Activated CD4-positive, alpha-beta T cell treated with anti-CD3 and anti-CD28 coated beads, Interleukin-2, amount 50 U/mL, for 48 hours (primary cell): Measurements from ENCODE around the gene GBGT1.

Experiments used
- DNase-seq, 2 experiments: peaks; one replicate each; pipeline ENCODE4 v3.0.0-alpha.2; 2020

GBGT1 gene

DNA sequence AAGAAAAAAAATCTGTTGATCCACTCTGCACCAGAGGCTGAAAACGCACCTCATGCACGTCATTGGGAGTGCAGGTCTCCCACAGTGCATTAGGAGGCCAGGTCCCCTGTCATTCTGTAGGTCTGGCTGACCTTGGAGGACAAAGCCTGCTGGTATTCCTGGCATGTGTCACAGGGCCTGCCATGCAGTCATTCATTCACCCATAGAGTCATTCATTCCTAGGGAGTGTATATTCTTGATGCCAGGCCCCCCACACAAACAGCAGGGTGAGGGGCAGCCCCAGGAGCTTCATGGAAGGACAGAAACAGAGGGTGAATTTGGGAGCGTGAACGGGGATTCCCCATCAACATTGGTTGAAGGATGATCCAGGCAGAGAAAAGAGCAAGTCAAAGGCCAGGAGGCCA lies 2.2 kb downstream of the GBGT1 start:
- no peak for DNase-seq

DNA sequence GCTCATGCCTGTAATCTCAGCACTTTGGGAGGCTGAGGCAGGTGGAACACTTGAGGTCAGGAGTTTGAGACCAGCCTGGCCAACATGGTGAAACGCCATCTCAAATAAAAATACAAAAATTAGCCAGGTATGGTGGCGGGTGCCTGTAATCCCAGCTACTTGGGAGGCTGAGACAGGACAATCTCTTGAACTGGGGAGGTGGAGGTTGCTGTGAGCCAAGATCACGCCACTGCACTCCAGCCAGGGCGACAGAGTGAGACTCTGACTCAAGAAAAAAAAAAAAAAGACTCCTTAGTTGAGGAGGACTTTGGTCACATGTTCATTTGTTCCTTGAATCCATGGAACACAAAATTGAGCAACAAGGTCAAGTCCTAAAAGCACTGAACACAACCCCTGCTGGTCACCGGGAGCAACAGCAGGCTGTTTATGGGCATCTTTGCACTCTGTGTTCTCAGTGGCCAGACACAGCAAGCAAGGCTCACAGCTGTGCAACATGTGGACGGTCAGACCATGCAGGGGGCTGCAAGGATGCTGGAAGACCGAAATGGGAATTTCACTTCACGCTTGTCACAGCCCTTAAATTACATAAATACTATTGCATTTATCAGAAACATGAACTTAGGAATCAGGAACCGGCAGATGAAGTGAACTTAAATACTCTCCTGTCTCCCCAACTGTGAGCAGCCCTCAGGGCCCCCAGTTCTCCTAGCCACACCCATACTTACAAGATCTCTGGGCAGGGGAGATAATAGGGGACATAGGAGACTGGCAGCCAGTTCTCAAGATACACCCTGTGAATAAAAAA lies 2.8 kb downstream of the GBGT1 start:
- peak; percentile 47 to 56 for DNase-seq

DNA sequence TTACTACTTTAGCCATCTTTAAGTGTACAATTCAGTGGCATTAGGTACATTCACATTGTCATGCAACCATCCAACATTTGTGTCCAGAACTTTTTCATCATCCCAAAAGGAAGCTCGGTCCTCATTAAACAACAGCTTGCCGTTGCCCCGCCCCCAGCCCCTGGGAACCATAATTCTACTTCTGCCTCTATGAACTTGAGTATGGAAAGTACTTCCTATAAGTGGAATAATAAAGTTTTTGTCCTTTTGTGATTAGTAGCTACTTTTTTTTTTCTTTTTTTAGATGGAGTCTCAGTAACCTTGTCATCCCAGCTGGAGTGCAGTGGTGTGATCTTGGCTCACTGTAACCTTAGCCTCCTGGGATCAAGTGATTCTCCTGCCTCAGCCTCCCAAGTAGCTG lies 5.0 kb downstream of the GBGT1 start:
- no peak for DNase-seq

DNA sequence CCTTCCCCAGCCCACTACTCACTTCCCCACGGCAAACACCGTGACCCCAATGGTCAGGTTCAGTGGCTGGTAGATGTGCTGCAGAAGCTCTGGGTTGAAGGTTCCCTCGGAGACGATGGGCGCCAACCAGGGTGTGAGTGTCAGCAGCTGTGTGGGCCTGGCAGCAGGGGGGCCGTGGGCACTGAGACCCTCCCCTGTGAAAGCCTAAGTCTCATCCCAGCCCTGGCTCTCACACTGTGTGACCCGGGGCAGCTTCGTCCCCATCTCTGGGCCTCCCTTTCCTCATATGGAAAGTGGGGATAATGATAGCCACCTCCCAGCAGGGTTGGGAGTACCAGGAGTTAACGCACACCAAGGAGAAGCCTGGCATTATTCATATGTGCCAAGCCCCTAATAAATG lies 8.6 kb downstream of the GBGT1 start:
- no peak for DNase-seq

DNA sequence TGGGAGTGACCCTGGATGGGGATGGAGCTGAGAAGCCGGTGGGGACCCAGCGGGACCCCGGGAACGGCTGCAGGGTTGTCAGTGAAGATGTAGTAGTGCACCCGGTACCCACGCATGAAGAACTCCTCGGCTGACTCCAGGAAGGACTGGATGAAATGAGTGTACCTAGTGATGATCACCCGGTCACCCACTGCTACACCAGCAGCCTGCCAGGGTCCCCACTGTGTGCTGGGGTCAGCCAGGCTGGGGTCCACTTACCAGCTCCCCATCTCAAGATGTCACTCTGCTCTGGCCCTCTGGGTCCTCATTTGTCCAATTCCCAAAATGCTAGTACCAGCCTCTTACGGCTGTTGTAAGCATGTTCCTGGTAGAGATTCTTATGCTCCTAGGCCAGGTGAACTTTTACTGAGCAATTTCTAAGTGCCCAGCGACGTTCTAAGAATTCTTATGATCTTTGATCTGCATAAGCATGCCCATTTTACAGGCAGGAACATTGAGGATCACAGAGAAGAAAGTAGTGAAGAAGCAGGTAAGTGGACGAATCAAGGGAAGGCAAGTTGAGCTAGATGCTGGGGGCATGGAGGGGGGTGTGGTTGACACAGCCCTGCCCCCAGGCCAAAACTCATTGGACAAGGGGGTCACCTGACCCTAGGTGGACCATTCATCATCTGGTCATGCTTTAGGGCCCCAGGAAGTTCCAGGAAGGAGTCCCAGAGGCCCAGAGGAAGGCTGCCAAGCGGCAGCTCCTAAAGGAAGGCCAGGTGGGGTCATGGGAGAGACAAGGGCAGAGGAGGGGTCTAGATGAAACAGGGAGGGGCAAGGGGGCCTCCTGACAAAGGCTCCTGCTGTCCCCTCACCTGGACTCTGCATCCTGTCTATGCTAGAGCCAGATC lies 9.4 kb downstream of the GBGT1 start:
- no peak for DNase-seq

DNA sequence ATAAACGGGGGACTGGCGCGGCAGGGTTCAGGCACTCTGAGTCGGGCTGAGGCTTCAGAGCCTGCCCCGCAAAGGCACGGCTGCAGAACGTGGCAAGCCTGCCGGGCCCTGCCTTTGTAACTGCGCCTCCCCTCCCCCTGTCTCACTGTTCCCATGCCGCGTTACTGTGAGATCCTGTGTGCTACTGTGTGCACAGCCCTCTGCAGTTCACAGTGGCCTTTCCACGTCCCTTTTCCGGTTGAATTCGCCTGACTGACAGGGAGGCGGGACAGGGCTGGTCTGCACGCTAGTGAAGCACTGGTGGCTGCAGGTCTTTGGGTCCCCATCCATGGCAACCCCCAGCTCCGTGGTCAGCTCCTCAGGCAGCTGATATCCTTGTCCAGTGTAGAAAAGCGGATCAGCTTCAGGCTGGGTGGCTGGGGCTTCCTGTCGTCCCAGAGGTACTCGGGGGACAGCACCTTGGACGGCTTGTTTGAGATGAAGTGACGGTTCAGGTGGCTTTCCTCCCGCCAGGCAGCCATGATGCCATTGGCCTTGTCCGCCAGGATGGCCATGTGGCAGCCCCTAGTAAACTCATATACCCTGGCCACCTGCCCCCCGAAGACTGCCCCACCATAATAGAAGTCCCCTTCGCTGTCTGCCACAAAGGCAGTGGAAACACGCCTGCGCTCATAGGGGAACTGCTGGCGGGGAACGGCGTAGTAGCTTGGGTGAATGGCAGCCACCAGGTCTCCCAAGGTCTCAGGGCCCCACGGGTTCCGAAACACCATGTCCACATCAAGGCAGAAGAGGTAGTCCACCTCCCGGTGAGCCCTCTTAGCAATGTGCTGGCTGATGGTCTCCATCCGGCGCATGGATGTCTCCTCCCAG lies 10.3 kb downstream of the GBGT1 start:
- DNase-seq: no peak

DNA sequence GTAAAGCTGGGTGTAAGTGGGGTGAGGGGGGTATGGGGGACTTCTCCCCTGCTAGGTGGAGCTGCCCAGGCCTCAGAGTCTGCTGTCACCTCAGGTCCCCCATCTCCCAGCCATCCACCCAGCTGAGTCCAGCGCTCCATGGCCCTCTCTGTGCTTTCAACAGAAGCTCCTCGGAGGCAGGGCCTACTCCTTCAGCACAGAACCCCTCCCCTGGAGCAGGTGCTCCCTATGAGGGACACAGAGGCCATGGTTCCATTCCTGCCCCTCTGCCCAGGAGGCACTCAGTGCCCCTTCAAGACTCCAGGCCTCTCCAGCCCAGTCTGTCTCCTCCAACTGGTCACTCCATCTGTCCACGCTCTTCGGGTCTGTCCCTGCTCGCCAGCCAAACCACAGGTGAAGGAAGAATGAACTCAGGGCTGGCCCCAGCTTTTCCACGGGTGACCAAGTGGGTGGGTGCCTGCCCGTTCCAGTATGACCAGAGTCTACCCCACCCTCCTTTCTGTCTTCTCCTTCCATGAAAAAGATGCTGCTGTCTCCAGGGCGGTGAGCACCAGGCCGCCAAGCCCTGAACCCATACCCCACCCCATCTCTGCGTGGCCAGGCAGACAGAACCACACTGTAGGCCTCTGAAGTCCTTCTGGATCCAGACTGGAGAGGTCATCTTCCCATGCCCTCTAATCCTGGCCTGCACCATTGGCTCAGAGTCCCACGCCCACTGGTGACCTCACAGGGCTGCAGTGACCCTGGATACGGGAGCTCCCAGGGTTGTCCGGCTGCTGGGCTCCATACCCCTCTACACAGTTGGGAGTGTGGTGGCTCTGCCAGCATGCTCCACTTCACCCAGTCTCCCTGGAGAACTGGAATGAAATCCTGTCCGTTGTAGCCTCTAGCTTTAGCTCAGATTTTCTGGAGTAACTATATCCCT lies 11.9 kb downstream of the GBGT1 start:
- no peak for DNase-seq

DNA sequence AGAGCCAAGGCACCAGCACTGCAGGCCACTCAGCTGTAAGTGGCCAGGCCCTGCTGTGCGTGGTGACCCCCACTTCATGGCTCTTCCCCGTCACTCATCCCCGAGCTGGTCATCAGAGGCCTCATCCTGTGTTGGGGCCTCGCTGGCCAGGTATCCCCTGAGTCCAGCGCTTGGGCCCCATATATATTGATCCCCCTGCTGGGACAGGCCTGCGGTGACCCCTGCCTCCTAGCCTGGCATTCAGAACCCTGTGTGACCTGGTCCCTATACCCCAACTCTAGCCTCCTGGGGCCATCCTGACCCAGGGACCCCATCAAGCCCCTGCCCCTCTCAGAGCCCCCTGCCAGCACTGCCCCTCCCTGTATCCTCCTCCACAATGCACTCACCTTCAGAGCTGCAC lies 12.7 kb downstream of the GBGT1 start:
- no peak for DNase-seq

DNA sequence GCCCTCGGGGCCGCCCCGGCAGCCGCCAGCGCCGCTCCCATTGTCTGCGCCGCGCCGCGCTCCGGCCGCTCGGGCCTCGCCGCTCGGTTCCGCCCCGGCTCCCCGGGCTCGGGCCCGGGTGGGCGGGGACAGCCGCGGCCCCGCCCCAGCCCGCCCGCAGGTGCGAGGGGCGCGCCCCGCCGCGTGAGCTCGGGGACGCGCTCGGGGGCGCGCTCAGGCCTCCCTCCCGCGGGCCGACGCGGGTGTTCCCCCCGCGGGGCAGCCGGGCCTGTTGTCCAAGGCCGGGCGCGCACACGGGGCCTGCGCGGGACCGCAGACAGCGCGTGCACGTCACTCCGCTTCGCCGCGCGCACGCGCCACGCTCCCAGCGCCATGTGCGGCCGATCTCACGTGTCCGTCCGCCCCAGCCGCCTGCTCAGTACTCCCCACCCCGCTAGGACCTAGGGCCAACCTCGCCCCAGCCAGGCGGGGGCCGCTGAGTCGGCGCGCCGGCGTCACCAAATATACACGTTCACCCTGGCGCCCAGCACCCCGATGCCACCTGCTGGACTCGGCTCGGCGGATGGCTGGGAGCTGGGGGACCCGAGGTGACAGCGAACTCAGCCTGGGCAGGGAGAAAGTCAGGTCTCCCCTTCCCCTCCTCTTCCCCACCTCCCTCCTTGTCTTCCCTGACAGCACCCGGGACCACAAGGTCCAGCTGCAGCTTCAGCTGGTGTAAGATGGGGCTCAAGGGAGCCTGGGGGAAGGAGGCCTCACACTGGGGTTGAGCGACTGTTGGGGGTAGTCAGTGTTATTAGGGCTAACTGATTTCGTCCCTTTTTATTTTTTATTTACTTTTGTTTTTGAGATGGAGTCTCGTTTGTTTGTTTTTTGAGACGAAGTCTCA lies 14.3 kb downstream of the GBGT1 start:
- DNase-seq: peak; percentile 83 to 87

DNA sequence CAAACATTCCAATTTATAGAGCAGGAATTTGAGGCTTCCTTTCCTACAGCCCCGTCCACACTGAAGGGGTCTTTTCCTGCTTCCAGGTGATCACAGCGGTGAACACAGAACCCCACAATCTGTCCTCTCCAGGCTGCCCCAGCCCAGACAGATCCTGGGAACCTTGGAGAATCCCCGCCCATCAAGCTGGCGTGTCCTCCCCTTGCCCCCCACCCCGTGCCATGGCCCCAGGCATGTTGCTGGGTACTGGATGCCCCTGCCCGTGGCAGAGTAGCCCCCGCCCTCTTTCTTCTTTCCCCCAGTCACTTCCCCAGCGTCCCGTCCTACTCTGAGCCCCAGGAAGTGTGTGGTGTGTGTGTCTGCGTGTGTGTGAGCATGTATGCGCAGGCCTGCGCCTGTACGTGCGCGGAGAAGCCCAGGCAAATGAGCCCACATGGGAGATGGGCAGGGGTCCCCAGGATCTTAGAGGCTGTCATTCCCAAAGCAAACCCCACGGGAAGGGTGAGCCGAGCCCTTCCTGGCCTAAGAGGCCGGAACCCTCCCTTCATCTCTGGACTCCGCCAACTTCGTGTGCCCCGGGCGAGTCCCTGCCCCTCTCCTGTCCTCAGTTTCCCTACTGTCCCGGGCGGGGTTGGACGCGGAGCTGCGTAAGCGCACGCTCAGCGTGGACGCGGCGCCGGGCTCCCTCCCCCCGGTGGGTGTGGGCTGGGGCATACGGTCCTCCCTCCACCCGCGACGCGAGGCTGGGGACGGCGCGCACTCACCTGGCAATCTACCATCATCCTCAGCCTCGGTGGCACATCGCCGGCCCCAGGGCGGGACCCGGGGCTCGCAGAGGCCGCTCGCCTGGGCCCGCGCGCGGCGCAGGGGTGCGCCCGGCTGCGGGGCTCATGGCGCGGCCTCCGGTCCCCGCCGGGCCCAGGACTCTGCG lies 15.2 kb downstream of the GBGT1 start:
- DNase-seq: peak; percentile 64 to 67

DNA sequence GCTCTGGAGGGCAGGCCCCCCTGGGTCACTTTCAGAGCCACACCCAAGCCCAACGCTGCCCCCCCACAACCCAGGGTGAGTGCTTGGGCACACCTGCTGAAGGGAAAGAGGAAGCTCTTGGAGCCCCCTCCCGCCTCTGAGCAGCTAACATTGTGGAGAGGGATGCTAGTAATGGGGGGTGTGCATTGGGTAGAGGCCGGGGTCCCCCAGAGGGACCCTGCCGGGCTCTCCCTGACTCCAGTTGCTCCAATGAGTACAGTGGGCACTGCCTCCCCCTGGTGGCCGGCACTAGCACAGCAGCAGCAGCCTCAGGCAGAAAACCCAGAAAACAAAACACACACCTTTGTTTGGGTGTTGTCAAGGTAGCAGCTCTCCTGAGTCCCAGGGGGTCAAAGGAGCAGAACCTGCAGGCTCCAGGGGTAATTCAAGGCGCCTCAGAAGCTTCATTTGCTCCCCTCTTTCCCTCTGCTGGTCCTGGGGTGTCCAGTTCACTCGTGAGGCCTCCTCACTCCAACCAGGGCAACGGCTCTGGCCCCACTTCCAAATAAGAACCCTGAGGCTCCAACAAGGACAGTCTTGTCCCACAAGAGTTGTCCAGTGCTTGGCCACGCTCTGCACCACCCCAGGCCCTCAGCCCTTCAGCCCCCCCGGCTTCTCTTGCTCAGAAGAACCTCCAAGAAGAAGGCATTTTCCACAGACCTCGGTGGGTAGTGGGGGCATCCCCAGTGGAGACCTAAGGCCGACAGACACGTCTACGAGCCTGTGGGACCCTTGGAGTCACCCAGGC lies 16.1 kb downstream of the GBGT1 start:
- peak; percentile 88 to 90 for DNase-seq

DNA sequence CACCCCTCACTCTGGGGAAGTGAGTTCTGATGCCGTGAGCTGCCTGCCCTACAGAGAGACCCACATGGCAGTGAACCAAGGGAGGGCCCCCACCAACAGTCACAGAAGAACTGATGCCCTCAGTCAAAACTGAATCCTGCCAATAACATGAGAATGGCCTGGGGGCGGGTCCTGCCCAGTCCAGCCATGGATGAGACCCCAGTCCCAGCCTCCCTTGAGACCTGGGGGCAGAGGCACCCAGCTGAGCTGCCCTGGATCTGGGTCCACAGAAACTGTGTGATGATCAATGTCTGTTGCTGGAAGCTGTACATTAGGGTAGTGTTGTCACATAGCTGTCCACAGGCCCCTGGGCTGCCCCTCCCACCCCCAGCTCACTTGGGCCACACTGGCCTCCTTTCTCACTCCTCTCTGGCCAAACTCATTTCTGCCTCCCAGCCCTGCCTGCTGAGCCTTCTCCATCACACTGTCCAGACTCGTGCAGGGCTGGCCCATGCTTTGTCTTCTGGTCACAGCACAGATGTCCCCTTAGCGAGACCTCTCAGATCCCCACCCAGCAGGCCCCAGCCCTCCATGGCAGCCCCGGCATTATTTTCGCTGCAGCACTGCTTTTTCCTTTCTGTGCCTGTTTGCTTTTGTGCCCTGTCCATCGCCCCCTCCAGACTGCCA lies 16.8 kb downstream of the GBGT1 start:
- no peak for DNase-seq

DNA sequence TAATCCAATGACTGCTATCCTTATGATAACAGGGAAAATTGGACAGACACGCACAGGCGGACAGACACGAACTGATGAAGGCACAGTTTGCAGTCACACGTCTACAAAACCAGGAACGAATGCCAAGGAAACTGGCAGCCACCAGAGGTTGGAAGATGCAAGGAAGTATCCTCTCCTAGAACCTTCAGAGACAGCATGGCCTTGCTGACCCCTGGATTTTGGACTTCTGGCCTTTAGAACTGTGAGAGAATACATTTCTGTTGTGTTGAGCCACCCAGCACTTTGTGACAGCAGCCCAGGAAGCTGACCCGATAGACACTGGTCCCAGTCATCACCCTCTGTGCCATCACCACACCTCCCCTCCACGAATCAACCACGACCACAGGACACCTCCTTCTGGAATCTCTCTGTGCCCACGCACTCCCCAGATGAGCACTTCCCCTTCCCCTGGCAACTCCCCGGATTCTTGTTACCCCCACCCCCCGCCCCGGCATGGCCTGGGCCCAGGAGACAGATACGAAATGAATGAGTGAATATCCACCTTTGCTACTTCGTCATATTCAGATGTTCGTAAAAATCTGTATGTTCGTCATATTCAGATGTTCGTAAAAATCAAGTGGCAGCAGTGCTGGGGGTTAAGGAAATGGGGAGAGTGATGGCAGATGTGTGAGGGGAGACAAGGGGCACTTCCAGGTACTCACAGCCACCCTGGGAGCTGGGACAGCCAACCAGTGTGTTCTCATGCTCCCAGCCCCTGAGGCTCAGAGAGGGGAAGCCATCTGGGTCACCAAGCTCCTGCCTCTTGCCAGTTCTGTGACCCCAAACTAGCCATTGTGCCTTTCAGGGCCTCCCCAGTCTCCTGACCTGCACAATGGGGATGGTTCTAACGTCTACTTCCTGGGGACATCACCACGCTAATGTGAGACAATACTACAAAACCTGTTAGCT lies 18.5 kb downstream of the GBGT1 start:
- no peak for DNase-seq

DNA sequence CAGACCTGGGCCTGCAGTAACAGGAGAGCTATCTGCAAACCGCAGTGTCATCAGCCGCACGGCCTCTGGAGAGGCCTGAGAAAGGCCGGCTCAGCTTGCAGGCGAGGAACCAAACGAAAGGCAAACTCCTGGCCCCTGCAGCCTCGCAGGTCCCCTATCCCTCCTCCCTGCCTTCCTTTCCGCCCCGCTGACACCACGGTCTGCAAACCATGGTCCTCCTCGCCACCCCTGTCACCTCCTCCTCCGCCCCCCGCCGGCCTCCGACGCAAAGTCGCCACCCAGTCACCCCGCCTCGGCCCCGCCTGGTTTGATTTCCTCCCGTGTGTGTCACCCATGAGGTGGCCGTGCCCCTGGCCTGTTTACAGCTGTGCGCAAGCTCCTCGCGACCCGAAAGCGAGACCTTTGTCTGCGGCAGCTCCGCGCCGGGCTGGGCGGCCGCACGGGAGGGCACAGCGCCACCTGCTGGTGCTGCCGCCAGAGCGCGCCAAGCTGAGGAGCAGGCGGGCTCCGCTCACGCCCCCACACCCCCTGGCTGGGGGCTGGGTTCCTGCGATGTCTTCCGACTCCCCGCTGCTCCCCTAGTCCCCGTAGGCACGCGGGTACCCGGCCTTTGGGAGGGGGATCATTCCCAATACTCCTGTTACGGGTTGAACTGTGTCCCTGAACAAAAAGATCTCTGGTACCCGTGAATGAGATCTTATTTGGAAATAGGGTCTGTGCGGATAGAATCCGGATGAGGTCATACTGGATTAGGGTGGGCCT lies 19.4 kb downstream of the GBGT1 start:
- peak; percentile 92 to 94 for DNase-seq

DNA sequence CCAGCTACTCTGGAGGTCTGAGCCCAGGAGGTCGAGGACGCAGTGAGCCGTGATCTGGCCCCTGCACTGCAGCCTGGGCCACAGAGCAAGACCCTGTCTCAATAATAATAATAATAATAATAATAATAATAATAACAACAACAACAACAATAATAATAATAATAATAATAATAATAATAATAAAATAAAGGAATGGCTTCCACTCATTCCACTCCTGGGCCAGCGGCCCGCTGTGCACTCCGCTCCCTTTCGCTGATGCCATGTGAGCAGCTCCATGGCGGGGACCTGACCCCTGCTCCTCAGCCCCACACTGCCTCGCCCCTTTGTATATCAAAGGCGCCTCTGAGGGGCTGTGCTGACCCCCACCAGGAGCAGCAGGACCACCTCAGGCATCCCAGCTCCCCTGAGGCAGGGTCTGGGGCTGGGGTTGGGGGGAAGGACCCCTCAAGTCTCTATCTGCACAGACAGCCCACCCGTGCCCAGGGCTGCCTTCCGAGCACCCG lies 20.0 kb downstream of the GBGT1 start:
- no peak for DNase-seq
